ENCODE data around the gene DLG2.

Gene DLG2

GRCh38 chr11:84775503-84775902 is 851.6 kb downstream of the DLG2 start:
- DNase-seq (ENCODE audit: low read depth) = no peak

DNA sequence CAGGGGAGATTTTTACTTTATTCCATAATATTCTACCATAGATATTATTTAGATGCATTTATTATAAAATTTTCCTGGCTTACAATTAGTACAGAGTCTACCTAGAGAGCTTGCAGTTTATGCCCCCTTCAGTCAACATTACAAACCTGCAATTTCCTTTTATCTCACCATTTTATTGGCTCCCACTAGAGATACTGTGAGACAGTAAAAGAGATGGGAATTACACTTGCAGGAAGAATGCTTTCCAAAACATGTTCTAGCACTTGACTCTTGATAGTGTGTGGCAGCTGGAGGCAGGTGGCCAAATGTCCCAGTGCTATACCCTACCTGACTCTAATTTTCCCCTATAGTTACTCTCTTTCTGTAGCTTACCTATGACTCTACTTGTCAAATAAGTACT is 863.2 kb downstream of the DLG2 start:
- DNase-seq (ENCODE audit: low read depth) = no peak

DNA sequence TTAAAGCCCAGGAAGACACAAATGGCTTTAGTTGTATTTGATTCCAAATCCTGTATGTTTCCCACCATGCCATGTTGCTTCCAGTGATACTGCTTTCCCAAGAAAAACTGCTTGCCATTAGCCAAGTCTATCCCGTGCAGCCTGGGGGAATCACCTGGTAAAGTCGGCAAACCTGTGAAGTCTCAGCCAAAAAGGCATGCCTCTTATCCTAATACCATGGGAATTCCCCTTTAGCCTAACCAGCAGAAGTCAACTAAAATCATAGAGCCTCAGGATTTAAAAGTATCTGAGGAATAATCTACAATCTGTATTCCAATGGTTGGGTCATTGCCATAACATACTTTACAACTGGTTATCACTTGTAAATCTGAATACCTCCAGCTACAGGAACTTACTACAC is 869.4 kb downstream of the DLG2 start:
- DNase-seq (ENCODE audit: low read depth) = no peak

GRCh38 chr11:84751371-84751770 is 875.8 kb downstream of the DLG2 start:
- DNase-seq (ENCODE audit: low read depth) = no peak

DNA sequence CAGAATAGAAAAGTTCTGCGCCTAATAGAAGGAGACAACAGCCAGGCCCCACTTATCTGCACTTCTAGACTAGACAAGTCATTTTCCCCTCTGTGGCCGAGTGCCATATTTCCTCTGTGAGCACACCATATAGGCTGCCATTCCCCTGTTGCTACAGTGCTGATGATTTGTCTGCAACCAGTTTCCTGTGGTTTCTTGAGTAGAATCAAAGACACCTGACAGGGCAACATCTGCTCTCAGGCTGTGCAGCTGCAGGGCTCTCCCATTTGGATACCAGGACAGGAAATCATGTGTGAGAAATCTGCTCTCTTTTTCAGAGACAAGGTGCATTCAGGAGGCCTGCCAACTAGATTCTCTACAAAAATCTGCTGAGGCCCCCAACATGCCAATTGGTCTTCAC is 879.3 kb downstream of the DLG2 start:
- no peak for DNase-seq (ENCODE audit: low read depth)

DNA sequence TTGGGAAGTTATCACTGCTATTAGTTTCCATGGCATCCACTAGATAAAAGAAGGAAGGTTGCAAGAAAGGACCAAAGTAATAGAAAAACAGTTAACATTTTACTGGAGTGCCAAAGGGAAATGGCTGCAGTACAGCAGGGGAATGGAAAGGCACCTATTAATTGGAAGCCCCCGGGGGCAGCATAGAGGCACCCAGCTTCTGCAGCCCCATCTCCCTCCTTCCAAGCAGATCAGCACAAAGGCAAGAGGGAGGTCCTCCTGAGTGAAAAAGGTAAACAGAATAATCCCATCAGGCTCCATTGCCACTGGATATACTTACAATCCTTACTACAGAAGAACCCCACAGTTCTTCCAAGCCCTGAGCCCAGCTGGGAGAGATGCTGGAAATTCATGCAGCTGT is 887.1 kb downstream of the DLG2 start:
- no peak for DNase-seq (ENCODE audit: low read depth)

DNA sequence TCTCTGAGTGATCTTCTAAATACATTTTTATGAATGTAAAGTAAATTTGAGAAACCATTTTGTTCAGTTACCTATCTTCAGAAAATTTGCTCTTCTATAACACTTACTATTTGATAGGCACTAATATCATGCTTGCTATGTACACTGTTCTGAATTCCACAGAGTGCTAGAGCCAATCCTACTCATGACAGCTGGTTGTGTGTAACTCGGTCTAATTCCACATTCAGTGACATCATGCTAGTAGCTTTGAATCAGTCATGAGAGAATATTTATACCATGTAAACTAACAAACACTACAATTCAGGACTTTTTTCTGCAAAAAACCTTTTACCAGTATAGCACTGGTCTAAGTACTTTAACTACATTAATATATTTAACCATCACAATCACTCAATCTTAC is 902.9 kb downstream of the DLG2 start:
- DNase-seq (ENCODE audit: low read depth) = no peak

GRCh38 chr11:84722583-84723108 is 904.5 kb downstream of the DLG2 start:
- no peak for DNase-seq (ENCODE audit: low read depth)

DNA sequence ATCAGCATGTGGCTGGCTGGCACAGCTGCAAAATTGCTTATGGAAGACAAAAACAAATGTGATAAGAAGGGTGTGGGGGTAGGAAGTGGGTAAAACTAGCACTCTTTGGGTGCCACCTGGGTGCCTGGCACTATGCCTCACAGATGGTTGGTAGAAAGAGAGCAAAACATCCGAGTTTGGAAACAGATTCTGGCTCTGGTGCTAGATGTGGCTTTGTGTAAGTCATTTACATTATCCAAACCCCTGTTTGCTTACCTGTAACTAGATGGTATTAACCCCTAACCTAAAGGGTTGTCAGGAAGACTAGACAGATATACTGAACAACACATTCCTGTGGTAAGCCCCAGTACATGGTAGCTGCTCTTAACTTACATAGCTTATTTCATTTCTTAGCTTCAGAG is 905.6 kb downstream of the DLG2 start:
- DNase-seq (ENCODE audit: low read depth) = no peak

DNA sequence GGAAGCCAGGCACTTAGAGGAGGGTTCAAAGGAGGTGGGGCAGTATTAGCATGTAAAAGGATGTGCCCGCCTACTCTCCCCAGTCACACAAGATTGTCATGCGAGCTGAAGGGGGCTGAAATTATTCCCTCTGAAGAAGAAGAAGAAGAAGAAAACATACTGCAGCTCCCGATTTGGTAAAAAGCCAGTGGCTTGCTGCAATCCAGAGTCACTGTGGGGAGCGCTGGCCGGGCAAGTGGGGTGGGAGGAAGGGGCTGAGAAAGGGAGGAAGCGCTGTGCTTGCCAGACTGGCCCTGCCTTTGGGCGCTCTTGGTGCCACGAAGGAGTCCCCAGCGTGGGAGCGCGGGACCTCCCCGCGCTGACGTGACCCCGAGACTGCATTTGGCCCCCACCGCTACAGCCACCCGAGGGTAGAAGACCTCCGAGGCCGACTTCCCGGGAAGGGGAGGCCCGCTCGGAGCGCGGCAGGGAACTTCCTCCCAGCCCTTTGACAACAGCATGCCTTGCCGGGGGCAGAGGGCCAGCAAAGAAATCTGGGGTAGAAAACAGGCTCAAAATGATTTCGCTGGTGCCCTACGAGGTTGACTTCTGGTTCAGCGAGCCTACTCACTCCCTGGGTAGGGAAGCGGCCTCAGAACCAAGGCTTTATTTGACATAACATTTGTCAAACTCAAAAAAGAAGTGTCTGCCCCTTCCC is 906.3 kb downstream of the DLG2 start:
- no peak for DNase-seq (ENCODE audit: low read depth)

- DNase-seq (ENCODE audit: low read depth) = no peak
These were observed 907.1 kb downstream of the DLG2 start for GRCh38 chr11:84719935-84720577.

DNA sequence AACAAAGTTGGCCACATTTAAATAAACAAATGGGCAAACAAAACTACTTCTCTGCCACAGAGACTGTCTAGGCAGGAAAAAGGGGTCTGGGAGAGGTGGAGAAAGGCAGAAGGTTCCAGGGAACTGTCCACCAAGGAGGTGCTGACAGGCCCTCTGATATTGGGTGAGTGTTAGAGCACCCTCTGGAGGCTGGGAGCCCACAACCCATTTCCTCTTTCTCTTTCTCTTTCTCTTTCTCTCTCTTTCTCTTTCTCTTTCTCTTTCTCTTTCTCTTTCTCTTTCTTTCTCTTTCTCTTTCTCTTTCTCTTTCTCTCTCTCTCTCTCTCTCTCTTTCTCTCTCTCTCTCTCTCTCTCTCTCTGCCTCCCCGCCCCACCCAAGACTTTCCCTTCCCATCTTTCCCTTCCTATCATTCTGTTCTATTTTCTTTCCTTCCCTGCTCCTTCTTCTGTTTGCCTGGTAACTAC is 912.8 kb downstream of the DLG2 start:
- peak; percentile 9 for DNase-seq (ENCODE audit: low read depth)

GRCh38 chr11:84691830-84692229 is 935.3 kb downstream of the DLG2 start:
- DNase-seq (ENCODE audit: low read depth) = no peak

DNA sequence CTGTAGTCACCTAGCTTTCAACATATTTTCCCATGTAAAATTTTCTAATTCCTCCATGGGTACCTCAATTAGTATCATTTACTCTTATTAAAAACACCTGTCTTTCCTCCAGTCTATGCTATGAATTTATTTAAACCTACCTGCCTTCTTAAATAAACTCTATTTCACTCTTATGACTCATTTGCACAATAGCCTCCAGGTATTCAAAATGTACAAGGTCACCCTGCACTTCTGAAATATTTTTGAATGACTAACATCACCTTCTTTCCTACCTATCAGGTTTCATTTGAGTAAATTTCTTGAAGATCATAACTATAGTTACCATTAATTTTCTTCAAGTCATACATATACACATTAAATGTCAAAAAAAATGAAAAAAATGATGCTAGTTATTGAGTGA is 939.7 kb downstream of the DLG2 start:
- no peak for DNase-seq (ENCODE audit: low read depth)

DNA sequence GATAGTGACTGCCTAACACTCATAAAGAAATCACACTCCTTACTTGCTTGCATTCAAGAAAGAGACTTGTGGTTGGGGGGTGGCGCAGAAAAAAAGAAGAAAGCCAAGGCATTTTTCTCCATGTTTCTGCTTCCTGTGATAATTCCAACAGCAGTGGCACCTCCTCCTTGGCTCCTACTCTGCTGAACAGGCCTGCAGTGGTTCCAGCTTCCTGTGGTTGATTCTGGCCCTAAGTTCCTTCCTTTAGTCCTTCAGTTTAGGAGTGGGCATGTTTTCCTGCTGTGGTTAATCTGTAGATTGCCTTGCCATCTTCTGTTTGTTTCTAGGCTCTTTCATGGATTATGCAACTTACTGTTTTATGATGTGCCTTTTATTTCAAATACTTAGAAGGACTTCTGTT is 940.4 kb downstream of the DLG2 start:
- DNase-seq (ENCODE audit: low read depth) = no peak

- DNase-seq (ENCODE audit: low read depth) = no peak
These were observed 941.2 kb downstream of the DLG2 start for GRCh38 chr11:84685976-84686375.

GRCh38 chr11:84685149-84685548 is 942.0 kb downstream of the DLG2 start:
- no peak for DNase-seq (ENCODE audit: low read depth)

GRCh38 chr11:84681456-84681855 is 945.7 kb downstream of the DLG2 start:
- no peak for DNase-seq (ENCODE audit: low read depth)

DNA sequence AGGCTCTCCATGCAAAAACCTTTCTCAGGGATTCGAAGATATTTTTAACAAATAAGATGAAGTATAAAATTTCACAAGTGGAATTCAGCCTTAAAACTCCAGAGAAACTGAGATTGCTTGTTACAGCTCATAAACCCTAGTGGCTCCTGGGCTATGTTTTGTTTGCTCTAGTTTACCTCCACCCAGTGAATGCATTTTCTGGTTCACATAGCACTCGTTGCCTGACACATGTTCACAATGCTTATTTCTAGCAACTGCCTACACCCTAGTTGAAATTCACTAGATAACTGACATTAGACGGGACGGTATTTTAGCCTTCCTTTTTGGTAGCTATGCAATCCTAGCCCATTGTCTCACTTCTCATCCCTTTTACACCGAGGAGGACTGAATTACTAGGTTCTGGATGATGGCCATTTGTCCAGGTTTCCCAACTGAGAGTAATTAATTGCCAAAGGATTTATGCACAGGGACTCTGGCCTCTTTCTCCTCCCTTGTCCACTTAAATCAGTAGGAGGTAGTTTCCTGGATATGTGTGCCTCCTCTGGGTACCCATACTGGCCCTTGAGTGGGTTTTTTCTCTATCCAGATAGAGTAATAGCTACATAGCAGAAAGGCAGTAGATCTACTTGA is 951.6 kb downstream of the DLG2 start:
- no peak for DNase-seq (ENCODE audit: low read depth)

DNA sequence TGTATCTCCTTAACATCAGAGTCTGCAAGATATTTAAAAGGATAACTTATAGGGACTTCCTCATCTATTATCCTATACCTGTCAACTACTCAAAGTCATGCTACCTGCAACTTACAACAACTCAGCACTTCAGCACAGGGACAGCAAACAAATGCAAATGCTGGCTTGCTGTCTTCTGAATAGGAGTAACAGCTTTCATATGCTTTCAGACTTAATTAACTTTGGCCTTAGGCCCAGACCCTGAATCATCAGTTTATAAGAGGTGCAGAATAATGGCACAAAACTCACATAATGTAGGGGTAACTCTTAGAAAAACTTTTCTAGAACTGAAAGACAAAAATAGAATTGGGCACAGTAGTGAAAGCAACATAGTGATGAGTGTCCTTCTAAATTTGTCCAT is 953.4 kb downstream of the DLG2 start:
- peak; percentile 31 for DNase-seq (ENCODE audit: low read depth)

- DNase-seq (ENCODE audit: low read depth) = no peak
These were observed 955.7 kb downstream of the DLG2 start for GRCh38 chr11:84671325-84671999.

DNA sequence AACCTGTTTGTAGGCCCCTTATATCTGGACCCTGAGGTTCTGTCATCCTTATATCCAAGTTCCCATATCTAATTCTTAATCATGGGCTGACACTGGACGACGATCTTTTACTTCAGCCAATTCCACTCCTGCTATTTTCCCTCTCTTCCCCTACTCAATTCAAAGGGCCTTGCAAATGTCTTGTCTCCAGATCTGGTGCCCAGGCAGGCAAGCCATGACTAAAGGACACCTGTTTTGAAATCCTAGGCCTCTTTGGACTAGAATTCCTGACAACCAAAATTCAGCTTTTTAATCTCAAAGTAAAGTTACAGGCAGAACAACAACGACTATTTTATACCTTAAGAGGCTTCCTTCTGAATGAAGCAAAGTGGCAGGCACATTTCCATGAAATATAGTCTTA is 963.4 kb downstream of the DLG2 start:
- DNase-seq (ENCODE audit: low read depth) = no peak

Measured in stromal cell of bone marrow (primary cell).